GM12878 (cell line): ENCODE data around the gene IL22RA2. TPM values are rescaled to one million over a fixed set of nuclear protein-coding genes. Genes with fewer than 3 reads are reported as not detected.

Source experiments
- ATF3 ChIP-seq: IDR thresholded peaks from 2 replicates; pipeline ENCODE4 v1.6.1; 2011; ENCODE audit warnings: low read depth, mild to moderate bottlenecking, low read length, moderate library complexity, borderline replicate concordance; ENCODE audit errors: extremely low read depth
- BCL3 ChIP-seq: IDR thresholded peaks from 2 replicates; pipeline ENCODE4 v1.6.1; 2011; ENCODE audit warnings: borderline replicate concordance, low read depth, mild to moderate bottlenecking, moderate library complexity, low read length; ENCODE audit not compliant: insufficient read depth, poor library complexity, severe bottlenecking
- BCLAF1 ChIP-seq: fragments of 450-650 bp; IDR thresholded peaks from 2 replicates; pipeline ENCODE4 v1.6.1; 2017; ENCODE audit warnings: antibody characterized with exemption, mild to moderate bottlenecking, moderate library complexity
- FOXK2 ChIP-seq: fragments of 450-650 bp; IDR thresholded peaks from 2 replicates; pipeline ENCODE4 v1.6.1; 2017; ENCODE audit warnings: mild to moderate bottlenecking, moderate library complexity
- MEF2A ChIP-seq: IDR thresholded peaks from 2 replicates; pipeline ENCODE4 v1.6.1; 2011; ENCODE audit warnings: low read depth, mild to moderate bottlenecking, low read length, moderate library complexity; ENCODE audit not compliant: insufficient read depth
- NR2F1 ChIP-seq: fragments of 450-650 bp; conservative IDR thresholded peaks from 2 replicates; pipeline ENCODE4 v1.6.1; 2017; ENCODE audit warnings: mild to moderate bottlenecking
- RBBP5 ChIP-seq: fragments of 200-600 bp; sonication (generic); conservative IDR thresholded peaks from 2 replicates; pipeline ENCODE4 v1.6.1; 2016
- RCOR1 ChIP-seq: conservative IDR thresholded peaks from 2 replicates; pipeline ENCODE4 v1.6.1; 2012; ENCODE audit warnings: low read depth, low read length, improper control_type of control experiment
- RELA ChIP-seq: fragments of 450-650 bp; IDR thresholded peaks from 2 replicates; pipeline ENCODE4 v1.8.0; 2014; ENCODE audit warnings: borderline replicate concordance; ENCODE audit not compliant: partially characterized antibody
- REST ChIP-seq: IDR thresholded peaks from 2 replicates; pipeline ENCODE4 v1.6.1; 2012; ENCODE audit warnings: mild to moderate bottlenecking, low read depth, low read length
- SIN3A ChIP-seq: IDR thresholded peaks from 2 replicates; pipeline ENCODE4 v1.6.1; 2012; ENCODE audit warnings: low read depth, low read length, improper control_type of control experiment
- SRF ChIP-seq, 2 experiments: IDR thresholded peaks; 2 replicates each; pipeline ENCODE4 v1.6.1; 2011; ENCODE audit warnings: low read depth in 2 of 2, low read length in 2 of 2, mild to moderate bottlenecking in 1 of 2, moderate library complexity in 1 of 2
- TCF12 ChIP-seq: IDR thresholded peaks from 2 replicates; pipeline ENCODE4 v1.6.1; 2011; ENCODE audit warnings: low read depth, mild to moderate bottlenecking, low read length
- ZNF24 ChIP-seq: fragments of 450-650 bp; IDR thresholded peaks from 2 replicates; pipeline ENCODE4 v1.6.1; 2017; ENCODE audit warnings: antibody characterized with exemption, mild to moderate bottlenecking
- polyA plus RNA-seq, 11 experiments: library from polyadenylated mRNA; depleted of rRNA in 4 of 11; unstranded in 6 of 11; stranded (reverse) in 5 of 11; fragments of >200 nt; fragmentation: Nextera tagmentation in 4 of 11; fragmentation: Illumina TruSeq in 1 of 11; extraction: Ambion mirVana in 4 of 11; extraction: Trizol in 1 of 11; gene quantifications; 1 replicate in 1 of 11; 2 replicates in 10 of 11; pipeline versions ENCODE4 v1.2.1 to v1.2.3, GENCODE V29; 2011 to 2016; ENCODE audit warnings: inconsistent platforms in 2 of 11, missing spikeins in 2 of 11, low read depth in 1 of 11
- total RNA-seq, 4 experiments: library from RNA; depleted of rRNA in 3 of 4; stranded (reverse); fragments of >200 nt in 3 of 4; fragmentation: Illumina TruSeq in 1 of 4; extraction: Trizol in 1 of 4; gene quantifications; 2 replicates each; pipeline versions ENCODE4 v1.2.1 to v1.2.3, GENCODE V29; 2013 to 2021

IL22RA2 gene
- total and polyA plus RNA-seq, 10 of the 15 experiments (the other 5 are each of a cell fraction or from before 2014, with no cell fraction given) = 0.05 to 0.22 (median 0.09) TPM; not detected in 3

- TF ChIP-seq MEF2A (peak; percentile 78; the same call in 1 of the 2 replicates), ZNF24 (0 out of 2 replicates have a peak, but pooled peaks have one; percentile 48), SRF (IDR thresholded peaks at IDR 0.05; ENCODE audit: low read depth in 2 of 2, low read length in 2 of 2) (no peak), ATF3 (no peak), RELA (peak; percentile 31), FOXK2 (no peak), TCF12 (no peak), NR2F1 (no peak), SIN3A (no peak), BCLAF1 (no peak), REST (no peak), RCOR1 (no peak), RBBP5 (no peak), BCL3 (peak; percentile 88)
Measured at GRCh38 chr6:137107767-137108105, 65.7 kb downstream of the IL22RA2 start (continued).
